Measurements from ENCODE around the gene UBE2F.
"Not testable (repeated sequence)": the region's sequence is repeated elsewhere in the genome, so short reads cannot be mapped to it uniquely, and the experiment has no call there.

UBE2F gene

DNA sequence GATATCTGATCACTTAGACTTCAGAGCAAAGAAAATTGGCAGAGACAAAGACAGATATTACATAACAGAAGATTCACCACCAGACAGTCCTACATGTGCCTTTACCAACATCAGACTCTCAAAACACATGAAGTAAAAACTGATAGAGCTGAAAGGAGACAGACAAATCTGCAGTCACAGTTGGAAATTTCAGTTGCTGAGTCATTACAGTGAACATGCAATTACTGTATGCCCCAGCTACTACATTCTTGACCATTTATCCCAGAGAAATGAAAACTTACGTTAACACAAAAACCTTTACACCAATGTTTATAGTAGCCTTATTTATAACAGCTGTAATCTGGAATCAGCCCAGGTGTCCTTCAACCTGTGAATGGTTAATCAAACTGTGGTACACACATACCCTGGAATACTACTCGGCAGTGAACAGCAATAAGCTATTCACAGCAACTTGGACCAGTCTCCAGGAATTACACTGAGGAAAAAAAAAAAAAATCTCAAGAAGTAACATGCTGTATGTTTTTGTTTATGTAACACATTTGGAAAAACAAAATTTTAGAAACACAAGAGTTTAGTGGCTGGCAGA is 86.5 kb downstream of the UBE2F start:
- DNase-seq (ENCODE audit: low read depth), result no peak

DNA sequence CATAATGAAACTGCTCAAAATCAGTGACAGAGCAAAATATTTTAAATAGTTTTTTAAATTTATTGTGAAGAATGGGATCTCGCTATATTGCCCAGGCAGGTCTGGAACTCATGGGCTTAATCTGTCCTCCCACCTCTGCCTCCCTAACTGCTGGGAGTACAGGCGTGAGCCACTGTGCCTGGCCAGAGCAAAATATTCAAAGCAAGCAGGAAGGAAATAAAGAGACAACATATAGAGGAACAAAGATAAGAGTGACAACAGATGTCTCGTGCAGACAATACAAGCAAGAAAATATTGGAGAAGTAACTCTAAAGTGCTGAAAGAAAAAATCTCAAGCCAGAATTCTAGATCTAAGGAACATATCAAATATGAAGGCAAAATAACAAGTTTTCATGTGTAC is 89.0 kb downstream of the UBE2F start:
- DNase-seq (ENCODE audit: low read depth), result no peak

DNA sequence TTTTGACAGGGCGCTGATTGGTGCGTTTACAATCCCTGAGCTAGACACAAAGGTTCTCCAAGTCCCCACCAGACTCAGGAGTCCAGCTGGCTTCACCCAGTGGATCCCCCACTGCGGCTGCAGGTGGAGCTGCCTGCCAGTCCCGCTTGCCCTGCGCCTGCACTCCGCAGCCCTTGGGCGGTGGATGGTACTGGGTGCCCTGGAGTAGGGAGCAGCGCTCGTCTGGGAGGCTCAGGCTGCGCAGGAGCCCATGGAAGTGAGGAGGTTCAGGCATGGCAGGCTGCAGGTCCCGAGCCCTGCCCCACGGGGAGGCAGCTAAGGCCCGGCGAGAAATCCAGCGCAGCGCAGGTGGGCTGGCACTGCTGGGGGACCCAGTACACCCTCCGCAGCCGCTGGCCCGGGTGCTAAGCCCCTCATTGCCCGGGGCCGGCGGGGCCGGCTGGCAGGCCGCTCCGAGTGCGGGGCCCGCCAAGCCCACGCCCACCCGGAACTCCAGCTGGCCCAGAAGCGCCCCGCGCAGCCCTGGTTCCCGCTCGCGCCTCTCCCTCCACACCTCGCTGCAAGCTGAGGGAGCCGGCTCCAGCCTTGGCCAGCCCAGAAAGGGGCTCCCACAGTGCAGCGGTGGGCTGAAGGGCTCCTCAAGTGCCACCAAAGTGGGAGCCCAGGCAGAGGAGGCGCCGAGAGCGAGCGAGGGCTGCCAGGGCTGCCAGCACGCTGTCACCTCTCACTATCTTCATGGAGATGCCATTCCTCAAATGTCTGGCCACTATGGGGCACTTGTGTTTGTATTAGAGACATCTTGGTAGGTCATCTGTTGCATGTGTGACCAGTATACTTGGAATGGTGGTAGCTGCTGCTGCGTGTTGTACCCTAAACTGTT is 91.1 kb downstream of the UBE2F start:
- not testable (repeated sequence) for DNase-seq (ENCODE audit: low read depth)

DNA sequence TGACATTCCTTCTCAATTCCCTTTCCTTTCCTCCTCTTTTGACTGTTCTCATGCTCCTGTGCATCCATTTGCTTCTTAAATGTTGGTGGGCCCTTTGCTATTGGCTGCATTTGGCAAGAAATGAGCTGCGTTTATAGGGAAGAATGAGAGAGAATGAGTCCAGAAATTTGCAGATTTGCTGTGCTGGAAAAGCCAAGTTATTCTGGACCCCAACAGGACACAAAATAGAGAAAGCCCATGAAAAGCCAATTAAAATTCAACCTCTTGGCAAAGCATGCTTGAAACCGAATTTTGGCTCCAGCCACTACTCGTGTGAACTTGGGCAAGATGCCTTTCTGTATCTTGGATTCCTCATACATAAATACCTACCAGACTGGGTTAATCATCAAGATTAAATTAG is 92.7 kb downstream of the UBE2F start:
- DNase-seq (ENCODE audit: low read depth), result no peak

DNA sequence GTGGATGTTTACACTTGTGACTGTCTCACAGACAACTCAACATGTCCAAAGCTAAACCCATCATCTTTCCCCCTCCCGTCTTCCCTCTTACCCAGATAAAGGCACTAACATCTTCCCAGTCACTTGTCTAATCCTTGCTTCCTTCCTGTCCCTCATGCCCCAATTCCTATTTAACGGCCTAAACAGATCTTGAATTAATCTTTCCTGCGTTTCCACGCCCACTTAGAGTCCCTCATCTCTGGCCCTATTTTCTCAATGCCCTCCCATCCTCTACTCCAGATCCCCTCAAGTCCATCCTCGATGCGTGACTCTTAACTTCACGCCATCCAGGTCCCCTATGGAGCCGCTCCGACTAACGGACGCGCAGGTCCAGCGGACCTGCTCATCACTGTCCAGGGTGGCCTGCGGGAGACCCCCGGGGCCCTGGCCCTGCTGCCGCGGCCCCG is 93.3 kb downstream of the UBE2F start:
- DNase-seq (ENCODE audit: low read depth), result no peak

DNA sequence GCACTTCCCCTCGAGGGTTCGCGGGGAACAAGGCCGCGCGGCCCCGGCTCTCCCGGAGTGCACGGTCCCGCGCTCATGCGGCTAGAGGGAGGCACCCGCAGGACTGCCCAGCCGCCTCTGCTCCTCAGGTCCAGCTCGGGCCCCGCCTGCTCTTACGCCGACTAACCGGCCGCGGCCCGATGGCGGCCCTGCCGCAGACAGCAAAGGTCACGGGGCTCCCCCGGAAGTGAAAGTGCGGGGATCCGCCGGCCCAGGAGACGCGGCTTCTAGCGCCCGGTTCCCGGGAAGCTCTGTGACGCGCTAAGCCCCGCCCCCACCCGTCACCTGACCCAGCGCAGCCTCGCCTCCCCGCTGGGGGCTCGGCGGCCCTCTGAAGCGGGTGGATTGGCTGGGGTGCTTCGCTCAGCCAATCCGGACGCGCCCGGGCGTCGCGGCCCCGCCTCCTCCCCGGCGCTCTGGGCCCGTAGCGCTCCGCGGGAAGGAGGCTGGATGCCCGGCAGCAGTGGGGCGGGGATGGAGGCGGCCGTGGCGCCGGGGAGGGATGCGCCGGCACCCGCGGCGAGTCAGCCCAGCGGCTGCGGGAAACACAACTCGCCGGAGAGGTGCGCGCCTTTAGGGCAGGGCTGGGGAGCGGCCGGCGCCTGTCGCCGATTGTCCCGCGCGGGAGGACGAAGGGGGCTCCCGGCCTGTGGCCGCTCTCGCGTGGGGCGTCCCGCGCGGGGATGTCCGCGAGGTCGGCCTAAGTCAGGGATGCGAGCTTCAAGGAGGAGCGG is 93.9 kb downstream of the UBE2F start, which contains the start of gene SCLY:
Gene SCLY, plus strand, starts transcription at position 460 of the 773 bp plus-strand sequence. Its CDS starts 54 bp downstream, at position 514.
- peak; percentile 89 for DNase-seq (ENCODE audit: low read depth)

DNA sequence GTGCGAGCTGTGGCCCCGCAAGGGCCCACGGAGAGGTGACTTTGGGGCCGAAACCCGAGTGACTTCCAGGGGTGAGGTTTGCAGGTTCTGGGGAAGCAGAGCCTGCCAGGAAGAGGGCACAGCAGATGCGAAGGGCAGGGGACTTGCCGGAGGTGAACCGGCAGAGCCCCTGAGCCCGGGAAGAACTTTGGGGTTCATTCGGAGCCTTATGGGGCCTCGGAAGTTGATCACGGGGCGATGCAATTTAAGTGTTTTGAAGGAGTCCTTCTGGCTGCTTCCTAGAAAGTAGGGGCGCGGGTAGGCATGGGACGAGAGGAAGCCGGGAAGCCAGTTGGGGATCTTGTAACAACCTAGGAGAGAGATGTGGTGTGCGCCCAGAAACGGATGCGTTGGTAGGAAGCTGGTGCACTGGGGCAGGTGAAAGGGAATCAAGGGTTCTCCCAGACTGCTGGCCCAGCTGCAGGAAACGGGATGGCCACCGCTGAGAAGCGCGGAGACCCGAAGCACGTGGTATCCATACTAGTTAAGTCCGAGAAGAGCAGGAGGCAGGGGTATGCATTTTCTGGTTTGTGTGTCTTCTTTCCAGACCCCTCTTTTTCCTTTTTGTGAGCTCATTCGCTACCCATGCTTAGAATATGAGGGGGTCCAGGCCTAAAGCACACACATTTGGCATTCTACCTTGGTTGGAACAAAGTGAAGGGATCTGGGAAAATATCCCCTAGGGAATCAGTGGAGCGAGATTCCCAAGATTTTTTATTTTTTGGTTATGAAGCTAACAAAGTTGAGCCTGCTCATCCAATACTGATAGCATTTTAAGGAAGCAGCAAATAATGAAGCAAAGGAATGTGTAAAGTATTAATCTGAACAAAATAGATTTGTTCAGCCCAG is 94.7 kb downstream of the UBE2F start:
- DNase-seq (ENCODE audit: low read depth), result no peak

DNA sequence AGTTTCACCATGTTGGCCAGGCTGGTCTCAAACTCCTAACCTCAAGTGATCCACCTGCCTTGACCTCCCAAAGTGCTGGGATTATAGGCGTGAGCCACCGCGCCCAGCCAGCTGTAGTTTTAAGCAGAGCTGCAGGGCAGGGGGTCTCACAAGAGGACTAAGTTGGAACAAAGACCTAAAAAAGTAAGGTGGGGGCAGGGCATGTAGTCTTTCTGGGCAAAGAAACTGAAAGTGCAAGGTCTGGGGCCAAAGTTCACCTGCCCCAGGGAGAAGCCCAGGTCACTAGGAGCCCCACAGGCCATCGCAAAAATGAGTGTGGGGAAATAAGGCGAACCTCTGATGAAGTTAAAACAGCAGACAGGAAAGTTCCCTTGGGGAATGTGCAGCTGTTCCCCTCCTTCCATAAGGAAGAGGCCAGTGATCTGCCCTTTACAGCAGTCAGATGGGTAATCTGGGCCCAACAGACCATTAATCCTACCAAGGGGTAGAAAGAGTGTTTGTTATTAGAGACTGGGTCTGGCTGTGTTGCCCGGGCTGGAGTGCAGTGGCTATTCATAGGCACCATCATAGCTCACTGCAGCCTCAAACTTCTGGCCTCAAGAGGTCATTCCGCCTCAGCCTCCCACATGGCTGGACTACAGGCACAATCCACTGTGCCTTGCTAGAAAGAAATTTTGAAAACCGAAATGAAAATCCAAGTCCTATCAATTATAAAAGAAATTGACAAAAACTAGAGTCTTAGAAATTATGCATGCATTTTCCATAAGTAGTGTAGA is 96.8 kb downstream of the UBE2F start:
- no peak for DNase-seq (ENCODE audit: low read depth)

DNA sequence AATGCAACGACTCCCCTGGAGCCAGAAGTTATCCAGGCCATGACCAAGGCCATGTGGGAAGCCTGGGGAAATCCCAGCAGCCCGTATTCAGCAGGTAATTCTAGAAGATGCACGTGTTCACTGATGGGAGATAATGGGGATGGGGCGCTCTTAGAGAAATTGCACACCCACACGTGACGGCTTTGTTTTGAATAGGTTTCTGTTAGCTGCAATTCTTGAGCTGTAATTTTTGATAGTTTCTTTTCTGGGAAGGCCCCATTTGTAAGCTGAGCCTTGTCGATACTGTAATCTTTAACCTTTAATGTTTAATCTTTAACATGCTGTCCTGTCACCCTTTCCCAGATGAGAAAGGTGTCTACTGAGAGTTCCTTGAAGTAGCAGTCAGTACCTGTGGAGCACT is 97.6 kb downstream of the UBE2F start:
- DNase-seq (ENCODE audit: low read depth), result no peak

DNA sequence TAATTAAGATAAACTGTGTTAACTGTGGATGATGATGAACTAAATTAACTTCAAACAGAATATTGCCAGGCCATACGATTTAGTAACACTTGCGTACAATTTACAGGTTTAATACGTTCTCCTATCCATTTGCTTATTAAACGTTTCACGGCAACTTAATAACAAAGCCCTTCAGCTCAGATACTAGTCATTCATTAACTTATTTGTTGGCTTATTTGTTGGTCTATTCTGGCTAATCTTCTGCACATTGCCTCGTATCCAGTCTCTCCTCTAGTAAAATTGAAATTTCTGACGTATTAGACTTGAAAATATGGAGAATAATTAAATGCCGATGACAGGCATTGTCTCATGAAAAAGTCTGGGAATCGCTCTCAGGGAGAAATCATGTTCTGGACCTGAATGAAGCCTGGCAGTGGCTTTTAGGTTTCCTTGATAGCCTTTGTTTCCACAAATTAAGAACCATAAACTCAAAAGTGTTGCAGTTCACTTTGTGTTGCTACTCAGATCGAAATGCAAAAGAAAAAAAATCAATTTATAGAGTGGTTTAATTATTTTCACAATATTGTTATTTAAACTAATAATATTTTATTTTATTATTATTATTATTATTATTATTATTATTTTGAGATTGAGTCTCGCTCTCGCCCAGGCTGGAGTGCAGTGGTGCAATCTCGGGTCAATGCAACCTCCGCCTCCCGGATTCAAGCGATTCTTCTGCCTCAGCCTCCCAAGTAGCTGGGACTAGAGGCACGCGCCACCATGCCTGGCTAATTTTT is 98.4 kb downstream of the UBE2F start:
- DNase-seq (ENCODE audit: low read depth), result no peak

DNA sequence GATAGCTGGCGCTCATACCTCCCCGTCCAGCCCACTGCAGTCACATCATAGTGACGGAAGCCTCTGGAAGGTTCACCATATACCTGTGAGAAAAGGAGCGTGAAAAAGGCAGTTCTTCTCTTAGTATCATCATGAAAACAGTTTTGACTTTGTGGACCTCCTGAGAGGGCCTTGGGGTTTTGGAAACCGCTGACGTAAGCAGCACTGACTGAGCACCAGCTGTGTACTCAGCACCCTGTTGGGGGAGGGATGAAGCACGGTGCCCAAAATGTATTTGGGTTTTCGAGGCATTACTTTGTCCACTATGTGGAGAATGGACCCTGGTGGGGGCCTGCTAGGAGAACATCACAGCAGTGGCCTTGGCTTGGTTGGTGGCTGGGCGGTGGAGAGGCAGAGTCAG is 99.4 kb downstream of the UBE2F start:
- DNase-seq (ENCODE audit: low read depth), result no peak

DNA sequence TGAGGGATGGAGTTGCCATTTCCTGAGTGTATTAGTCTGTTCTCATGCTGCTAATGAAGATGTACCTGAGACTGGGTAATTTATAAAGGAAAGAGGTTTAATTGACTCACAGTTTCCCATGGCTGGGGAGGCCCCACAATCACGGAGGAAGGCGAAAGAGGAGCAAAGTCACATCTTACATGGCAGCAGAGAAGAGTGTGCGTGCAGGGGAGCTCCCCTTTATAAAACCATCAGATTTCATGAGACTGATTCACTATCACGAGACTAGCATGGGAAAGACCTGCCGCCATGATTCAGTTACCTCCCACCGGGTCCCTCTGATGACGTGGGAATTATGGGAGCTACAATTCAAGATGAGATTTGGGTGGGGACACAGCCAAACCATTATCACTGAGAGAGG is 99.9 kb downstream of the UBE2F start:
- not testable (repeated sequence) for DNase-seq (ENCODE audit: low read depth)

DNA sequence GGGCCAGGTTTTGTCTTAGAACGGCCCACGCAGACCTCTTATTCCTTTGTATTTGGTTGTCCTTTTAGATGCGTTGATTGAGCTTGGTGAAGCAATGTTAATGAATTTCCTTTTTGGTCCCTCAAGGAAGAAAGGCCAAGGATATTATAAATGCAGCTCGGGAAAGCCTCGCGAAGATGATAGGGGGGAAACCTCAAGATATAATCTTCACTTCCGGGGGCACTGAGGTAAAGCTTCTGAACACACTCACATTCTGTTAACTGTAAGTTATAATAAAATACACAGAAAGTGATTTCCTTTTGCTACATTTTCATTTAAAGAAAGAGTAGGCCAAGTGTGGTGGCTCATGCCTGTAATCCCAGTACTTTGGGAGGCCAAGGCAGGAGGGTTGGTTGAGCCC is 101.1 kb downstream of the UBE2F start:
- DNase-seq (ENCODE audit: low read depth), result no peak

DNA sequence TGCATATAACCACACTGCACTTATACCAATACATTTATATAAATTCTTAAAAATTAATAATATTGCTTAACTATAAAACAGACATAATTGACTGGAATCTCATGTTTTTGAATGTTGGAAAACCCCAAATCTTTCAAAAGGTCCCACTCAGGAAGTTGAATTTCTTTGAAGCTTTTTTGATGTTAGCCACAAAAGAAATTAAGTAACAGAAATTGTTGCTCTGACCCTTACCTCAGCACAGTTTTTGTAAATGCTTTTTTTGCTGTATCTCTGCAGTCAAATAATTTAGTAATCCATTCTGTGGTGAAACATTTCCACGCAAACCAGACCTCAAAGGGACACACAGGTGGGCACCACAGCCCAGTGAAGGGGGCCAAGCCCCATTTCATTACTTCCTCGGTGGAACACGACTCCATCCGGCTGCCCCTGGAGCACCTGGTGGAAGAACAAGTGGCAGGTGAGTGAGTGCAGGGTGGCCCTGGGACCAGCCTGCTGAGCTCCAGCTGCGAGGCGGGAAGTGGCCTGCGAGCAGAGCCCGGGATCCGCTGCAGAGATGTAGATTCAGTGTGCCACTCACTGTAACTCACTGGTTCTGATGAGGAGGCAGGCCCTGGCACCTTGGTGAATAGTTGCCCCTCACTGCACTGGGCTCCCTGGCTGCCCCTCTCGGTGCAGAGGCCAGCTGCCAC is 102.4 kb downstream of the UBE2F start:
- DNase-seq (ENCODE audit: low read depth), result no peak

DNA sequence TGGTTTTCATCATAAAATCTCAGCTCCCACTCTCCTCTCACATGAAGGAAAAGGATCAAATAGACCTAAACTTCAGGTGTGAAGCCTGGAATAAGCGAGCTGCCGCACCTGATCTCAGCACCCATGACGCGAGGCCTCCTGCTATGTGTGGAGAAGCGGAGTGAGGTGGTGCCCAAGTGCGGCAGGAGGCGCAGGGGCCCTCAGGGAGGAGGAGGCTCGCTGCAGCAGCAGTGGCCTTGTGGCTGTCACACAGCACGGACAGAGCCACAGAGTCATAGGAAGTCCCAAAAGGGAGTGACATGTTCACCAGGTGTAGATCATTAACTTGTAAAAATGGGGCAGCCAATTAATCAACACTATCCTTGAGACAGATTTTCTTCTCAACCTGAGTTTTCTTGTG is 103.1 kb downstream of the UBE2F start:
- no peak for DNase-seq (ENCODE audit: low read depth)

DNA sequence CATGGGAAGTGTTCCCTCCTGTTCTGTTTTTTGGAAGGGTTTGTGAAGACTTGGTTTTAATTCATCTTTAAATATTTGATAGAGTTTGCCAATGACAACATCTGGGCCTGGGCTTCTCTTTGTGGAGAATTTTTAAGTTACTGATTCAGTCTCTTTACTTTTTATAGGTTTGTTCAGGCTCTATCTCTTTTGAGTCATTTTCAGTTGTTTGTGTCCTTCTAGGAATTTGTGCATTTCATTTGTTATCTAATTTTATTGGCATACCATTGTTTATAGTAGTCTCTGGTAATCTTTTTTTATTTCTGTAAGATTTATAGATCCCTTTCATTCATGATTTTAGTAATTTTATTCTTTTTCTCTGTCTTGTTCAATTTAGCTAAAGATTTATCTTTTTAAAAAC is 108.6 kb downstream of the UBE2F start:
- DNase-seq (ENCODE audit: low read depth), result no peak

DNA sequence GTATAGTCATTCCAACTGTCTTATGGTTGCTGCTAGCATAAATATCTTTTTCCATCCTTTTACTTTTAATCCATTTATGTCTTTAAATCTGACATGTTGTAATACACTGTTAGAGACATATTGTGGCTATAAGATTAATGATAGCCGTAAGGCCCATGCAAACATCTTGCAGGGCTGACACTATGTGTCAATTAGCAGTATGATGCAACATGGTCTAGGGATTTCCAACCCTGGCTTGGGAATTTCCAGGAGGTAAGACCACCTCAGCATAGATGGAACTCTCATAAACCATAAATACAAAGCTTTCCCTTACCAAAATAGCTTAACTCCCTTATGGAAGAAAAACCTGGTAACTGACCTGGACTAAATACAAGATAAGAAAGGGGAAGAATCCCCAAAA is 110.5 kb downstream of the UBE2F start:
- no peak for DNase-seq (ENCODE audit: low read depth)

DNA sequence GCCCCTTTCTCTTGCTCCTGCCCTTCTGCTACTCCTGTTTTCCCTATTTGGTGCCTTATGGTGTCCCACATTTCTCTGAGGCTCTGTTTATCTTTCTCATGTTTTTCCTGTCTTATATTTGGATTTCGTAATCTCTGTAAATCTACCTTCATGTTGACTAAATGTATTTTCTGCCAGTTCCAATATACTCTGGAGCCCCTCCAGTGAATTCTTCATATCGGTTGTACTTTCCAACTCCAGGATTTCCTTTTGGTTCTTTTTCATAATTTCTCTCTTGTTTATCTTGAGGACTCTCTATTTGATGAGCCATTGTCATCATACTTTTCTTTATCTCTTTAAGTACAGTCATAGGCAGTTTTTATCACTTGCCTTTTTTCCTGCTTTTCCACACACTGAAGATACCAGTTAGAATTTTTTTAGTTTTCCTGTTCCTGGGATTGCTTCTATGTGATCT is 113.1 kb downstream of the UBE2F start:
- DNase-seq (ENCODE audit: low read depth), result no peak

DNA sequence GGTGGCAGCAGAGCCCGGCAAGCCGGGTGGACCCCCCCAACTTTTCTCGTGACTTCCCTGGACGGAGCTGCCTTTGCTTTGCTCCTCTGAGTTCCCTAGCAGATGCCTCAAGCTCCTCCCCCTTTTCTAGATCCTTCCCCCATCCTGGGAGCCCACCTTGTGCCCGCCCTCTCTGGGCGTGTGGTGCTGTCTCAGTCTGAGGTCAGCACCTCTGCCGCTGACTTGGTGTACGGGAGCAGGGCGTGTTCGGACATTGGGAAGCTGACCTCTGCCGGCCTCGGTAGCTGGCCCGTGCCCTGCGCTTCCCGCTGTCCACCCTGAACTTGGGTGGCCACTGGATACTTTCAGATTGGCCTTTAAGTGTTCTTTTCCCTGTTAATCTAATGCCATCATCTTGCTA is 113.7 kb downstream of the UBE2F start:
- DNase-seq (ENCODE audit: low read depth), result no peak
